VCaP (cell line): ENCODE results near the gene HOXB2.

Source experiments
- H3K27ac ChIP-seq: fragments of 450-650 bp; 2 replicates; pipeline ENCODE4 v1.5.1; 2017
- CTCF ChIP-seq: fragments of 450-650 bp; conservative IDR thresholded peaks from 2 replicates; pipeline ENCODE4 v1.5.1; 2017; ENCODE audit warnings: mild to moderate bottlenecking, moderate library complexity

The HOXB2 gene

GRCh38 chr17:48543854-48544348, 1.0 kb downstream of the HOXB2 start:
- H3K27ac ChIP-seq = no peak overlapping the region
- no peak for TF ChIP-seq CTCF

GRCh38 chr17:48543107-48543853, 1.6 kb downstream of the HOXB2 start:
- no peak for TF ChIP-seq CTCF
- no peak overlapping the region for H3K27ac ChIP-seq

GRCh38 chr17:48542698-48543106, 2.2 kb downstream of the HOXB2 start:
- no peak overlapping the region for H3K27ac ChIP-seq
- no peak for TF ChIP-seq CTCF

- H3K27ac ChIP-seq = no peak overlapping the region
These were observed 2.7 kb downstream of the HOXB2 start for GRCh38 chr17:48542114-48542656.

GRCh38 chr17:48541577-48542113, 3.3 kb downstream of the HOXB2 start:
- no peak overlapping the region for H3K27ac ChIP-seq

More at GRCh38 chr17:48542114-48542656, 2.7 kb downstream of the HOXB2 start:
- no peak for TF ChIP-seq CTCF

GRCh38 chr17:48541036-48541576, 3.8 kb downstream of the HOXB2 start:
- no peak for TF ChIP-seq CTCF
- H3K27ac ChIP-seq = no peak overlapping the region

More at GRCh38 chr17:48541577-48542113, 3.3 kb downstream of the HOXB2 start:
- TF ChIP-seq CTCF = no peak

- no peak for TF ChIP-seq CTCF
- H3K27ac ChIP-seq = no peak overlapping the region
These were observed 4.7 kb downstream of the HOXB2 start for GRCh38 chr17:48540213-48540612.
